ENCODE data around the gene LUZP2. TPM values are rescaled to one million over a fixed set of nuclear protein-coding genes. Genes with fewer than 3 reads are reported as not detected.
"Not testable (repeated sequence)": the region's sequence is repeated elsewhere in the genome, so short reads cannot be mapped to it uniquely, and the experiment has no call there.

LUZP2 gene
- total RNA-seq, 1 donor from 2014 or later, result 93.6 TPM

DNA sequence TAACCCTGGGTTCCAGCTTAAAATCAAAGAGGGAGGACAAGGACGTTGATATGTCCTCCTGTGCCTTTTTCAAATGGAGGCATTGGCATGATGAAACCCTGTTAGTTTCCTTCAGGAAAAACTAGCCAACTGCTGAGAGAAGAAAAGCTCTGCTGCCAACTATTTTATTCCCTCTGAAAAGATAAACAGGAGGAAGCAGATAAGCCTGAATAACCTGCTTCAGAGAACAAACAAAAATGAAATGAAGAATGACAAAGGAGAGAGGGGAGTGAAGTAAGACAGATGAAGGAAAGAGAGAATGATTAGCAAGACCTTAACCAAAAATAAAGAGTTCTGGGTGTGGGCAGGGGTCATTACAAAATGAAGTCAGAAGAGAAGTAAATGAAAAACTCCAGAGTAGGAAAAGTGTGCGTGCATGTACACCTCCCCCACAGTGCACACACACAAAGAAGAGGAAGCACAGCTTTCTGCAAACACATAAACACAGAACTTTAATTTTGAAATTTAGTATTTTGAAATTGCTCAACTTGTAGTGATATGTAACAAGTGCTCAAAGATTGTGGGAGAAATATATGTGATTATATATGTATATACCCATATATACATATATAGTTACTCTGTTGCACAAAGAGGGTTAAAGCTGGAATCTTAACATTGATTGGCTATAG lies 332.2 kb downstream of the LUZP2 start:
- no peak for DNase-seq

- DNase-seq, result no peak
These were observed 336.7 kb downstream of the LUZP2 start for GRCh38 chr11:24833573-24833972.

DNA sequence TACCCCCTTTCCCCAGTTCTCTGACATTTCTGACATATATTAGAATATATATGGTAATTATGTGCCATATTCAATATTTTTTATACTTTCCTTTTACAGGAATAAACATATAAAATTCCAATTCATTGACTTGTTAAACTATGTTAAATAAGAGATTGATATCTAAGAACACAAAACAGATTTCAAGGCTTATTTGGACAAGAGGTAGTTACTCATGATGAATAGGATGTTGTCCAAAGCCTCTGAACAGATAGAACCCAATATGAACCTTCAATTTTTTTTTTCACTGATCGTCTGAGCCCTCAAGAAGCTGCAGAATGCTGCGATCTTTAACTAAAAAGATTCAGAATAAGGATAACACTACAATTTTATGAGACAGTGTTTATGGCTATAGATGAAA lies 340.3 kb downstream of the LUZP2 start:
- DNase-seq, result no peak

- no peak for DNase-seq
These were observed 345.5 kb downstream of the LUZP2 start for GRCh38 chr11:24842308-24842707.

DNA sequence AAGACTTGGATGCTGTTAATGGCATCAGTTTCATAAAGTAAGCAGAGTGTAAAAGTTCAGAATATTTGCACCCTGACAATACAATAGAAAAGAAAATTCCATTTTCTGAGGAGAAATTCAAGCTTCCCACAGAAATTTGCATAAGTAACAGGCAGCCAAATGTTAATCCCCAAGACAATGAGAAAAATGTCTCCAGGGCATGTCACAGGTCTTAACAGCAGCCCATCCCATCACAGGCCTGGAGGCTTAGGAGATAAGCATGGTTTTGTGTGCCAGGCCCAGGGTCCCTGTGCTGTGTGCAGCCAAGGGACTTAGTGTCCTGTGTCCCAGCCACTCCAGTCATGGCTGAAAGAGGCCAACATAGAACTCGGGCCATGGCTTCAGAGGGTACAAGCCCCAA lies 347.6 kb downstream of the LUZP2 start:
- DNase-seq, result no peak

DNA sequence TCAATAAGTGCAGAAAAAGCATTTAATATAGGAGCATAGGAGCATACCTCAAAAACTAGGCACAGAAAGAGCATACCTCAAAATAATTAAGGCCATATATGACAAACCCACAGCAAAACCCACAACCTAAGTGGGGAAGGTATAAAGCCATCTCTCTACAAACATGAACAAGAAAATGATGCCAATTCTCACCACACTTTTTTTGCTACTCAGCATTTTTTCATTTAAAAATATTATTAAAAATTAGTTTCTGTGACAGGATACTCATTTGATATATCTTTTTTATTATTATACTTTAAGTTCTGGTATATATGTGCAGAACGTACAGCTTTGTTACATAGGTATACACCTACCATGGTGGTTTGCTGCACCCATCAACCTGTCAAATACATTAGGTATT lies 352.0 kb downstream of the LUZP2 start:
- no peak for DNase-seq

DNA sequence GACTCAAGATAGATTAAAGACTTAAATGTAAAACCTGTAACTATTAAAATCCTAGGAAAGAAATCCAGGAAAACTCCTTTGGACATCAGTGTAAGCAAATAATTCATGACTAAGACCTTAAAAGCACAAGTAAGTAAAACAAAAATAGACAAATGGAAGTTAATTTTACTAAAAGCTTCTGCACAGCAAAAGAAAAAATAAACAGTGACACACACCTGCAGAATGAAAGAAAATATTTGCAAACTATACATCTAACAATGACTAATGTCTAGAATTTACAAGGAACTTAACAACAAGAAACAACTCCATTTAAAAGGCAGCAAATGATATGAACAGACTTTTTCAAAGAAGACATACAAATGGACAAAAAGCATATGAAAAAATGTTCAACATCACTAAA lies 359.1 kb downstream of the LUZP2 start:
- no peak for DNase-seq

DNA sequence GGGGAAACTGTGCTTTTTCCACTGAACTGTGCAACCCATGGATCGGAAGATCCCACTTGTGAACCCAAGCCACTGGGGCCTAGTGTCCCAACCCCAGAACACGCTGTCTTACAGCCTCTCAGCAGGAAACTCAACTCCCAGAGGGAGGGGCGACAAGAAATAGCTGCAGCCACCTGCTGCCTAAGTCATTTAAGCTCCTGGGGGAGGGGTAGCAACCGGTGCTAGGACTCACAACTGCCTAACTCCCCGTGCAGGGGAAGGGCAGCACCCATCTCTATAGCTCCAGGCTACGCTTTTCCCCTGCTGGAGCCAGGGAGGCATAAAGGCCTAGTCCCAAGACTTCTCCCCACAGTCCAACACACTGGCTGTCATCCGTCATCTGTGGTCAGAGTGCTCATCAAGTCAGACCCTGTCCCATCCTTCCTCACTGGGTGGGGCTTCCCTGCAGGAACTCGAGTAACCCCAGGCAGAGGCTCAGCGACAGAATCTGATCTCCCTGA lies 363.0 kb downstream of the LUZP2 start:
- DNase-seq, result no peak

DNA sequence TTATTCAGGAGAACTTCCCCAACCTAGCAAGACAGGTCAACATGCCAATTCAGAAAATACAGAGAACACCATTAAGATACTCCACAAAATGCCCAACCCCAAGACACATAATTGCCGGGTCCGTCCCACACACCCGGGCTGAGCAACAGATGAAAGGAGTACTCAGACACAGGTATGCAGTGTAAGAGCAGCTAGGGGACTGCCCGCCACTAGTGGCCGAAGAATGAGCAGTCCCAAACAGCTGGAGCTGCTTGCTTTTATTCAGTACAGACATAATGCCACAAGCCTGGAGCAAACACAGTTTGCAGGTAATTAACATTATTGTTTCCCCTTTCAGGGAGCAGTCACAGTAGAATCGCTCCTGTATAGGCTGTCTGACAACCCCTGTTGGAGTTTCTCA lies 364.6 kb downstream of the LUZP2 start:
- DNase-seq, result no peak

DNA sequence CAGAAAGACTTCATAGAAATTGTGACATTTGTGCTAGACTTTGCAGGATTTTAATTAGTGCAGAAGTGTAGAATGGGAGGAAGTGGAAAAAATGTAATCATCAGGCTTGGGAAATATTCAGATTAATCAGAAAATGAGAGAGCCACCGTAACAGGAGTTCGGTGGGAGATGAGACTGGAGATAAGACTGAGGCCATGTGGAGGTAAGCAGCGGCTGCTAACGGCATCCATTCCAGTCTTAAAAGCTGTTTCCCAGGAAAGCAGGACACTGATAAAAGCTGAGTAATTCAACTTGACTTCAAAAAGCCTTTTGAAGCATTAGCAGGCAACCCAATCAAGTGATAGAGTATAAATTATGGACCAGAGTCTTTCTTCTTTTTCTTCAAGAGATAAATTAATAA lies 369.9 kb downstream of the LUZP2 start:
- DNase-seq, result no peak

- no peak for DNase-seq
These were observed 373.2 kb downstream of the LUZP2 start for GRCh38 chr11:24870048-24870447.

DNA sequence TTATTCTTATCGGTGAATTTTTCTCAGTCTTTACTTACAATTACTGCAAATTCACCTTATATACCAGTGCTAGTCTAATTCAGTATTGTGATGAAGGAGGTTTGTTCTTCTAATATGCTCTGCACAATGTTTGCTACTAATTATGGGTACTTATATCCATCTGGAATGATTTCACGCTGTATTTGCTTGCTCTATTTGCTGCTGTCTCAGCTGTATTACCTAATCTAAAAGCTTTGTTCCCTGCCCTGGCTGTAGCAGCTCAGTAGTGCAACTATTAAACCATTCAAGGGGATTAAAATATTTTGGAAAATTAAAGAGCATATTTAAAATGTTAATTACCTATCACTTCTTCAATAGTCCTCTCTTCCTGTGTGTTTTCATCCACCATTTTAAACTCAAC lies 375.3 kb downstream of the LUZP2 start:
- no peak for DNase-seq

DNA sequence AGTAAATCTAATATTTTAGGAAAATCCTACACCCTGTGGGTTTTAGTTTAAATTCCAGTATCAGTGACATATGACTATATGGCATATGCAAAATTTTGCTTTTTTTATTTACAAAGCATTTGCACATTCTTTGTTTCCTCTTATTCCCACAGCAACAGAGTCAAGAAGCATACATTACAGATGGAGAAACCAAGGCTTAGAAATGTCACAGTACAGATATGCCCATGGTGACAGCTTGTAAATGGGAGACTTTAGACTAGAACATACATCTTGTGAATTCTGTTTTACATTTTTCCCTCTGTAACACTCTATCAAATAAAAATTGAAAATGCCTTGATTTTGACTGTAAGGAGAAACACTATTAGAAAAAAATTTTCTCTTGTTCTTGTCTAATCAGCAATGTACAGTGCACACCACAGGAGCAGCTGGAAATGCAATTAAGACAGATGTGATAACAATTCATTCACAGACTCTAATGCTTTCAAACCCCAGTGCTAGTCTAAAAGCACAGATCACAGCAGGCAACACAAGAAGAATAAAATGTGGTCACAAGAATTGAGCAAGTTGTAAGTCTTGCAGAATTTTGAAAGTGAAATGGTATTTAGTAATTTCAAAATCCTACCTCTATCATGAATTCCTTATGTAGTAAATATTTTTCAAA lies 375.9 kb downstream of the LUZP2 start:
- no peak for DNase-seq

DNA sequence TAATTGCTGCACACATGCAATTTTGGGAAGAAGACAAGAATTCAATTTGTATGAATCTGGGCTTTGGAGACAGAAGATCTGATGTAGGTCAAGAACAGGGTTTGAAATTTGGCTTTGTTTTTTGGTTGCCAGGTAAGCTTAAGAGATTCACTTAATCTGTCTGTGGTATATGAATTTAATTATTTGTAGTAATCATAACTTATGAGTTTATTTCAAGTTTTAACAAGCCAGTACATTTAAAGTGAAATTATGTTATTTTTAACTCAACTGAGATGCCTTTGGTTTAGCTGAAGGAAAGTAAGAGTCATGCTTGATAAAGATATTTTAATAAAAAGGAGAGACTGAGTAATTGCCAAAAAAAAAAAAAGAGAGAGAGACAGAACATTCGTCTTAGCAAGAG lies 384.1 kb downstream of the LUZP2 start:
- DNase-seq, result no peak

DNA sequence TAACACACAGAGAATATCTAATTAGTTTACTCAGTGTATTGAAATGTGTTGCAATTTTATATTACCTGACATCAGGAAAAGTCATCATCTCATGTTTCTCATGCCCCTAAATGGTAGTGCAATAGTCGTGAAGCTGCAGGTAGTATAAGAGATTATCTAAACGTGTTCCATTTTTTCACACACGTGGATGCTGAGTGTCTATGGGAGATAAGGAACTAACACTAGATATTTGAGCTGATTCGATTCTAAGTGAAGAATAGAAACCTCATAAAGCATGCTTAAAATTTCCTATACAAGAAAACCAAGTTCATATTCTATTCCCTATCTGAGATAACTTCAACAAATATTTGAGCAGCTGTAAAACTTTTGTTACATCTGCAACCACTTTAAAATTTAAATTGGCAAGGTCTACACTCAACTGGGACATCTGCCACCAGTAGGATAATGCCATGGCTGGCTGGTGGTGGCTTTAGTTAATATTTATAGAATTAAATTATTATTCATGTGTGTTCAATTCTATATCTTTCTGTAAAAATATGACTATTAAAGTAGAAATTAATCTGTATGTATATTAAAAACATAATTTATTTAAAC lies 388.8 kb downstream of the LUZP2 start:
- no peak for DNase-seq

GRCh38 chr11:24886880-24887619 lies 390.2 kb downstream of the LUZP2 start:
- DNase-seq, result no peak

GRCh38 chr11:24890426-24890825 lies 393.6 kb downstream of the LUZP2 start:
- DNase-seq, result no peak

- not testable (repeated sequence) for DNase-seq
These were observed 395.1 kb downstream of the LUZP2 start for GRCh38 chr11:24891845-24892492.

DNA sequence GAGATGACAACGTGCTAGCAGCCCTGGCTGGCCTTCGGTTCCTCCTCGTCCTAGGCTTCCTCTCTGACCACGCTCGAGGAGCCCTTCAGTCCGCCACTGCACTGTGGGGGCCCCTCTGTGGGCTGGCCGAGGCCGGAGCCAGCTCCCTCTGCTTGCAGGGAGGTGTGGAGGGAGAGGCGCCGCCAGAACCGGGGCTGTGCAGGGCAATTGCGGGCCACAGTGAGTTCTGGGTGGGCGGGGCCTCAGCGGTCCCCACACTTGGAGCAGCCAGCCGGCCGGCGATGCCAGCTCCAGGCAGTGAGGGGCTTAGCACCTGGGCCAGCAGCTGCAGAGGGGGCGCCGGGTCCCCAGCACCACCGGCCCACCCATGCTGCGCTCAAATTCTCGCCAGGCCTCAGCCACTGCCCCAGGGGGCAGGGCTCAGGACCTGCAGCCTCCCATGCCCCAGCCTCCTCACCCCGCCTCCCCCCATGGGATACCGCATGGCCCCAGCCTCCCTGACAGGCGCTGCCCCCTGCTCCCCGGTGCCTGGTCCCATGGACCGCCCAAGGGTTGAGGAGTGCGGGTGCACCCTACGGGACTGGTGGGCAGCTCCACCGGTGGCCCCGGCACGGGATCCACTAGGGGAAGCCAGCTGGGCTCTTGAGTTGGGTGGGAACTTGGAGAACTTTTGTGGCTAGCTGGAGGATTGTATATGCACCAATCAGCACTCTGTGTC lies 399.4 kb downstream of the LUZP2 start:
- no peak for DNase-seq

GRCh38 chr11:24900514-24900913 lies 403.7 kb downstream of the LUZP2 start:
- no peak for DNase-seq

GRCh38 chr11:24900960-24901549 lies 404.2 kb downstream of the LUZP2 start:
- no peak for DNase-seq

Measured in occipital lobe (tissue), 2 donors.